GM18498 (cell line): ENCODE measurements around the gene CENPF.
"Not testable (repeated sequence)": the region's sequence is repeated elsewhere in the genome, so short reads cannot be mapped to it uniquely, and the experiment has no call there.

Experiments
- ATAC-seq: cut with Tn5 transposase; IDR thresholded peaks from one replicate; pipeline ENCODE4 v1.9.1; 2021; ENCODE audit warnings: mild to moderate bottlenecking, moderate library complexity; ENCODE audit not compliant: unreplicated experiment

CENPF gene

GRCh38 chr1:214582289-214582891 lies 20.6 kb upstream of the CENPF start:
- ATAC-seq, result no peak

DNA sequence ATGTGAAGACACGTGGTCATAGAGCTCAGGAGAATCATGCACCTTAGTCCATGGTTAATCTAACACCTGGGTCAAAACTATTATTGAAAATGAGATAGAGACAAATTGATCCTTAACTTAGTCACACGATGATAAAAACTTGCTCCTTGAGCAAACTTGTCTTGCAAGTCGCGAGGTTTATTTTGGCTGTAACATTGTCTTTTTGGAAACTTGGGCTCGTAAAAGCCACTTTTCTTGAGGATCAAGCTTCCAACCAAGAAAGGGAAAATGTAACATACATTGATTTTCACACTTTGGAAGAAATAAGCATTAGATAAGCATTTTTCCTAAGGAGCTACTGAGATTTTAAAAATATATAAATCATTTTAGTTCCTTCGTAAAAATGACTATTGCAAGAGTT lies 19.9 kb upstream of the CENPF start:
- no peak for ATAC-seq

- ATAC-seq, result no peak
Measured at GRCh38 chr1:214583824-214584554, 19.0 kb upstream of the CENPF start.

- peak; percentile 70 for ATAC-seq
Measured at GRCh38 chr1:214584805-214585766, 17.9 kb upstream of the CENPF start.

GRCh38 chr1:214586621-214587020 lies 16.4 kb upstream of the CENPF start:
- ATAC-seq, result no peak

DNA sequence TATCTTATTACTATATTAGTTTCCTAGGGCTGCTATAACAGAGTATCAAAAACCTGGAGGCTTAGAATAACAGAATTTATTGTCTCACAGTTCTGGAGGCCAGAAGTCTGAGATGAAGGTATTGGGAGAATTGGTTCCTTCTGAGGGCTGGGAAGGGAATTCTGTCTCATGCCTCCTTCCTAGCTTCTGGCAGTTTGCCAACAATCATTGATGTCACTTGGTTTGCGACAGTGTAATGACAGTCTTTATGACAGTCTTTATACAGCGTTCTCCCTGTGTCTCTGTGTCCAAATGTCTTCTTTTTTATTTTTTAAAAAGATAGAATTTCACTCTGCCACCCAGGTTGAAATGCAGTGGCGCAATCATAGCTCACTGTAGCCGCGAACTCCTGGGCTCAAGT lies 15.8 kb upstream of the CENPF start:
- ATAC-seq, result no peak

DNA sequence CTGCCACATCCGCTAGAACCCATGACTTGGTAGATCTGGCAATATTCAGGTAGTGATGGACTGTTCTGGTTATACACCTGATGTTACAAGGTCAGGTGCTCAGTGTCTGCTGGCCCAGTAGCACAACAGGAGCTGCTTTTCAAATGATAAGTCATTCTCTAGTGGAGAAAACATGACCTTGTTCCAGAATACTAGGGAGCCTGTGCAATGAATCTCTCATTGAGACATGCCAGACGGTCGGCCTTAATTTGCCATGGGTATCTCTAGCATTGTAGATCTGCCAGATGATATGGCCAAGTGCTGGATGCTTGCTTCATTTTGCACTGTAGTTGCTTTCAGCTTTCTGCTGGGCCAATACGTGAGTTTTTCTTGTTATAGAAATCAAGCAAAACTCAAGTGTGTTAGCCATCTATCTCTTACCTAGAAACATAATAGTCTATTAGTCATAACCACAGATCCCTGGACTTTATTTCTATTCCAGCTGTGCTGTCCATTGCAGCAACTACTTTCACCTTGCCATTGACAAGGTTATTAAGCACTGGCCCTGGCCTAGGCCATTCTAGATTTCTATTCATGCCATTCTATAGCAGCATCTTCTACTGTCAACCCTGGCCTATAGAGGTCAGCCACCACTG lies 13.9 kb upstream of the CENPF start:
- no peak for ATAC-seq

DNA sequence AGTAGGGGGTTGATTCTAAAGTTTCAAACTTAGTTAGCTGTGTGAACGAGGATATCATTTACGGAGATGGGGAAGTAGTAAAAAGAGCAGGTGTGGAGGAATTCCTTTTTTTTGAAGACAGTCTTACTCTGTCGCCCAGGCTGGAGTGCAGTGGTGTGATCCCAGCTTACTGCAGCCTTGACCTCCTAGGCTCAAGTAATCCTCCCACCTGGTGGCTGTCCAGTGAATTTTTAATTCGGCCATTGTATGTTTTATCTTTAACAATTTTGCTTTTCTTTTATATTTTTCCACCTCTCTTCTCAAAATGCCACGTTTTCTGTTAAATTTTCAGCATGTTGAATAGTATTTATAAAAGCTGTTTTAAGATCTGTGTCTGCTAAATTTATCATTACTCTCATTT lies 12.3 kb upstream of the CENPF start:
- ATAC-seq, result no peak

GRCh38 chr1:214591918-214592317 lies 11.1 kb upstream of the CENPF start:
- not testable (repeated sequence) for ATAC-seq

DNA sequence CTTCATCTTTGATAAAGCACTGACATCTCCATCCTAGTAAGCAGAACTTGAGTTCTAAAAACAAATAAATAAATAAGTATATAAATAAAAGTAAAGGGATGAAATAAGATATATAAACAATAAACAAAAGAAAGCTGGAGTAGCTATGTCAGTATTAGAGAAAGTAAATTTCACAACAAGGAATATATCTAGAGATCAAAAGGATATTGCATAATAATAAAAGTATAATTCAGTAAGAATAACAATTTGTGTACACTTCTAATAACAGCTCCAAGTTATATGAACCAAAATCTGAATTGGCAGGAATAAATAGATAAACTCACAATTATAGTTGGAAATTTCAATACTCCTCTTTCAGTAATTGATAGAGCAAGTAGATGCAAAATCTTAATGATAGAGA lies 9.8 kb upstream of the CENPF start:
- no peak for ATAC-seq

DNA sequence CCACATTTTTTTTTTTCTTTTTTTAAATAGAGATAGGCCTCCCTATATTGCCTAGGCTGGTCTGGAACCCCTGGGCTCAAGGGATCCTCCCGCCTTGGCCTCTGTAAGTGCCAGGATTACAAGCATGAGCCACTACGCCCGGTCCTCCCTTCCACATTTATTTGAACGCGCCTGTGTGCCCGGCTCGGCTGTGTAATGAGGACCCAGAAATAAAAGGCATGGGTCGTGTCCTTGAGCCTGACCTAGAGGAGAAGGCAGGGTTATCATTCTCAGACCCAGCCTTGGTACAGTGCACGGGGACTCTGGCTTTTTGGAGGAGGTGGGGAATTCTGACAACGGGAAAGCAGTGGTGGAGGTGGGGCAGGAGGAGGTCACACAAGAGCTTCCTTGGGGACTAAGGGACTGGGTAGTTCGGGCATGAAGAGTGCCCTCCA lies 841 bp downstream of the CENPF start:
- ATAC-seq, result no peak

DNA sequence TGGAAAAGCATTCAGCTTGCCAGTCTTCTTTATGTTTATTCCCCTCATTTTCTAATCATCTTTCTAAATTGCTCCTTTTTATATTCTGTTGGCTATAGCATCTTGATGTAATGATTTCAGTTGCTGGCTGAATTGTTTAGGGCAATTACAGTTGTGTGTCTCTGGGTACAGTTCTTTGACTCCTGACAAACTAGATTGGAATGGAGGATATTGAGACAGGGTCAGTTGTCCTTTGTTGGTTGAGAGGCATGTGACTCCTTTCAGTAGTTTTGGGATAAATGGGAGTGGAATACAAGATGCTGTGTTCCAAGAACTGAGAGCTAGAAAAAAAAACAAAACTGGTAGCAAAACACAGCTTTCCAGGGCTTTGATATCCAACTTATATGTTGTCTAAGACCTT lies 1.5 kb downstream of the CENPF start:
- no peak for ATAC-seq

DNA sequence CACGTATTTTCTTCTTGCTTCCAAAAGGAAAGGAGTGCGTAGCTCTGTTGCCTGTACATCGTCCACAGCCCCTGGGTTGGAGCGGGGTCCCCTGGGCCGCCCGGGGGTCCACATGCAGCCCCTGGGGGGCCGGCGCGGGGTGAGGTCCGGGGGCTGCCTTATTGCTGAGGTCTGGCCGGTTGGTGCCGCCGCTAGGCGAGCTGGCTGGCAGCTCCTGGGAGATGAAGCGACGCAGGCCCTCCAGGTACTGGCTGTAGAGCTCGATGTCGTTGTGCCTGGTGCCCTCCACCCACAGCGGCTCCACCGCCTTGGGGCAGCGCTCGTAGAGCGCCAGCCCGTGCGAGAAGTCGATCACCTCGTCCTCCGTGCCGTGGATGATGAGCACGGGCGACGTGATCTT lies 2.5 kb downstream of the CENPF start:
- not testable (repeated sequence) for ATAC-seq

- ATAC-seq, result not testable (repeated sequence)
Measured at GRCh38 chr1:214605933-214606925, 3.2 kb downstream of the CENPF start.

DNA sequence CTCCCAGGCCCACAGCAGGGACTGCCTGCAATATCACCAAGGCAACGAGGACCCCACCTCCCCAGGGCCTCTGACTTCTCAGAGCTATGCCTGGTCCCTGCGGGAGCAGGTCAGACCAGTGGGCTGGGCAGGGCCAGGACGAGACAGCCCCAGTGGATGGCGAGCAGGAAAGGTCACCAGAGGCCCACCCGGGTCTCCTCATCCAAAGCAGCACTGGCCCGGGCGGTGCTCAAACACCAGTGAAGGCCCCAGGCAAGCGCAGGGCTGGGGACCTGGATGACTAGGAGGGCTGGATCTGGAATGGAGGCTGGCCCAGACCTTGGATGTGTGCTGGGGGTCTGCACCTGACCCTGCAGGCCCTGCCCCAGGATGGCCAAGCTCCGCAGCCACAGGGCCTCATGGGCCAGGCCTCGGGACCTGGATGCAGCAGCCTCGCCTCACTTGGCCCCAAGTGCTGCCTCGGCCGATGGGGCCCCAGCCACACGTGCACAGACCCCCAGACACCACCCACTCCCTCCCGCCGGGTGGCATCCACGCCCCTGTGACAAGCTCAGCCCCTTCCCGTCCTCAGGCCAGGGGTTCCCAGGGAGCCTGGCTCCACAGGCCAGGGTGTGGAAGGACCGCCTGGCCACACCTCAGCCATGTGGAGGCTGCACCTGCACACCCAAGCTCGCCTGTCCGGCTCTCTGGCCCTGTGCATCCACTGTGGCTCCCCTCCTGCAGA lies 4.7 kb downstream of the CENPF start:
- not testable (repeated sequence) for ATAC-seq

DNA sequence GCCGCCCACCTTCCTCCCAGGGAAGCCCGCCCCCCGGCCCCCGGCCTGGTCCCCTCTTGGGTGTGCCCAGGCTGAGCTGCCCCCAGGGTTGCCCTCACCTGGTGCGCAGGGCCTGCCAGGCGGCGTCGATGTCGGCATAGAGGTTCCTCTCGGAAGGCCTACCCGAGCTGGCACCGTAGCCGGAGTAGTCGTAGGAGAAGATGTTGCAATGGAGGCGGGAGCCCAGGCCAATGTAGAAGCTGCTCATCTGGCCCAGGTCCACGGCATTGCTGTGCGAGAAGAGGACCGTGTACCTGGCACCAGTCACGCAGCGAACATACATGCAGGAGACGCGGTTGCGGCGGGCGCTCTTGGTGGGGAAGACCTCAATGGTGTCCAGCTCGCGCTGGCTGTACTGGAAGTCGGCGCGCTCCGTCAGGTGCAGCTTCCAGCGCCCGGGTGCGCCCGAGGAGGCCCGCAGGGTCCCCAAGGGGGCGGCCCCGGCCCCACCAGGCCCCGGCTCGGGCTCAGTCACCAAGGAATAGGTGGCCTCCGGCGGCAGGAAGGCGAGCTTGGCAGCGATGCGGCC lies 5.3 kb downstream of the CENPF start:
- ATAC-seq, result not testable (repeated sequence)

GRCh38 chr1:214608817-214609216 lies 5.8 kb downstream of the CENPF start:
- not testable (repeated sequence) for ATAC-seq

DNA sequence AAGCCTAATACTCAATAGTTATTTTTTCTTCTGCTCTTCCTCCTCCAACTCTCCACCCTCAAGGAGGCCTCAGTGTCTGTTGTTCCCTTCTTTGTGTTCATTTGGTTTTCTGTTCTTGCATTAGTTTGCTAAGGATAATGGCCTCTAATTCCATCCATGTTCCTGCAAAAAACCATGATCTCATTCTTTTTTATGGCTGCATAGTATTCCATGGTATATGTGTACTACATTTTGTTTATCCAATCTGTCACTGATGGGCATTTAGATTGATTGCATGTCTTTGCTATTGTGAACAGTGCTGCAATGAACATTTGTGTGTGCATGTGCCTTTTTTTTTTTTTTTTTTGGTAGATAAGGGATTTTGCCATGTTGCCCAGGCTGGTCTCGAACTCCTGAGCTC lies 6.7 kb downstream of the CENPF start:
- ATAC-seq, result no peak

- not testable (repeated sequence) for ATAC-seq
Measured at GRCh38 chr1:214610136-214610535, 7.1 kb downstream of the CENPF start.
